K562 (cell line): Measurements from ENCODE around the gene PPP3CA. TPM values are rescaled to one million over a fixed set of nuclear protein-coding genes. Genes with fewer than 3 reads are reported as not detected.

Experiments
- ATAC-seq: fragments of 200-7000 bp; cut with Tn5 transposase; 3 replicates; pipeline ENCODE4 v1.9.1; 2020; ENCODE audit warnings: moderate library complexity
- BruUV-seq: library from RNA; stranded (reverse); fragments of 400-500 nt; replicated peaks from 2 replicates; lab custom pipeline; 2021; lab: Mats Ljungman, UMichigan
- CTCF ChIA-PET: fragments of 300-600 bp; formaldehyde crosslinking; extraction: SDS; loops from one replicate; lab custom pipeline; 2021; ENCODE audit warnings: low intra/inter-chr PET ratio; lab: Yijun Ruan, JAX
- POLR2A ChIA-PET: fragments of 300-600, 350-650 bp; sonication (Branson Sonifier 250); formaldehyde crosslinking; extraction: SDS; loops from one replicate; lab custom pipeline; 2021; ENCODE audit warnings: antibody characterized with exemption, inconsistent platforms; lab: Yijun Ruan, JAX
- DNase-seq, 4 experiments: peaks; one replicate each; pipeline versions ENCODE4 v3.0.0 to v3.0.0-alpha.2; 2011 to 2018; ENCODE audit warnings: low spot score in 3 of 4, mixed read lengths in 3 of 4; ENCODE audit errors: extremely low read depth in 1 of 4
- FAIRE-seq: peaks from 2 replicates; lab custom pipeline; 2011; peaks lifted over from hg19 to GRCh38; lab: Jason Lieb, UNC
- H2AFZ ChIP-seq: 2 replicates; pipeline ENCODE4 v1.6.0; 2011; ENCODE audit warnings: low read depth, low read length, control low read depth, inconsistent platforms
- H3K27ac ChIP-seq: fragments of 200-600 bp; 3 replicates; pipeline ENCODE4 v1.8.0; 2011; ENCODE audit warnings: low read depth, mild to moderate bottlenecking, control low read depth, inconsistent platforms, low read length, moderate library complexity, mixed read lengths; ENCODE audit errors: extremely low read depth
- H3K27me3 ChIP-seq, 2 experiments: fragments of 300-600 bp in 1 of 2; 2 replicates in 1 of 2; 3 replicates in 1 of 2; pipeline versions ENCODE4 v1.6.0 to v1.8.0; 2011; ENCODE audit warnings: inconsistent platforms in 2 of 2, low read length in 2 of 2, mild to moderate bottlenecking in 1 of 2, mixed read lengths in 1 of 2, moderate library complexity in 1 of 2; ENCODE audit not compliant: control insufficient read depth in 2 of 2, insufficient read depth in 2 of 2
- H3K36me3 ChIP-seq: fragments of 300-600 bp; 3 replicates; pipeline ENCODE4 v1.8.0; 2011; ENCODE audit warnings: mild to moderate bottlenecking, low read length, inconsistent platforms; ENCODE audit not compliant: control insufficient read depth, insufficient read depth
- H3K4me1 ChIP-seq, 2 experiments: fragments of 200-600 bp in 1 of 2; replicated peaks in 1 of 2; 2 replicates in 1 of 2; 3 replicates in 1 of 2; pipeline versions ENCODE4 v1.5.1 to v1.8.0; 2011; ENCODE audit warnings: inconsistent platforms in 2 of 2, low read length in 2 of 2, mild to moderate bottlenecking in 1 of 2, mixed read lengths in 1 of 2, moderate library complexity in 1 of 2; ENCODE audit not compliant: control insufficient read depth in 2 of 2, insufficient read depth in 2 of 2
- H3K4me2 ChIP-seq: 2 replicates; pipeline ENCODE4 v1.6.1; 2011; ENCODE audit warnings: low read length, control low read depth, inconsistent platforms, mixed read lengths; ENCODE audit not compliant: insufficient read depth
- H3K4me3 ChIP-seq: fragments of 200-600 bp; sonication (generic), shearing (Covaris generic); 2 replicates; pipeline ENCODE4 v1.5.1; 2016; ENCODE audit warnings: control low read depth, inconsistent platforms
- H3K79me2 ChIP-seq: fragments of 200-600 bp; 3 replicates; pipeline ENCODE4 v1.8.0; 2011; ENCODE audit warnings: low read length, inconsistent platforms; ENCODE audit not compliant: control insufficient read depth, insufficient read depth
- H3K9ac ChIP-seq, 2 experiments: 2 replicates each; pipeline versions ENCODE4 v1.6.0 to v1.6.1; 2011; ENCODE audit warnings: low read depth in 2 of 2, low read length in 2 of 2, control low read depth in 1 of 2, inconsistent platforms in 1 of 2, mild to moderate bottlenecking in 1 of 2, mixed read lengths in 1 of 2; ENCODE audit not compliant: insufficient read depth in 1 of 2
- H3K9me1 ChIP-seq: one replicate; pipeline ENCODE4 v1.6.0; 2011; ENCODE audit warnings: inconsistent platforms, mild to moderate bottlenecking, low read length, moderate library complexity; ENCODE audit not compliant: control insufficient read depth, insufficient read depth
- H3K9me3 ChIP-seq: replicated peaks from 2 replicates; pipeline ENCODE4 v1.5.1; 2011; ENCODE audit warnings: low read depth, low read length, inconsistent platforms; ENCODE audit not compliant: control insufficient read depth, insufficient read depth
- H4K20me1 ChIP-seq: replicated peaks from 2 replicates; pipeline ENCODE4 v1.6.1; 2011; ENCODE audit warnings: low read length, inconsistent platforms, mixed read lengths; ENCODE audit not compliant: control insufficient read depth, insufficient read depth
- ADNP ChIP-seq: fragments of 200-800 bp; sonication (Bioruptor generic); IDR thresholded peaks from 2 replicates; pipeline ENCODE4 v1.6.1; 2016; ENCODE audit warnings: missing genetic modification characterization, missing compliant biosample characterization
- CREBBP ChIP-seq: IDR thresholded peaks from one replicate; pipeline ENCODE4 v1.6.1; 2012; ENCODE audit warnings: low read depth, mild to moderate bottlenecking, control low read depth, inconsistent platforms, low read length
- ELK3 ChIP-seq: fragments of 450-650 bp; formaldehyde crosslinking; IDR thresholded peaks from 2 replicates; pipeline ENCODE4 v1.4.0; 2020; ENCODE audit warnings: mild to moderate bottlenecking
- HLTF ChIP-seq: fragments of 450-650 bp; IDR thresholded peaks from 2 replicates; pipeline ENCODE4 v1.6.1; 2016
- HOMEZ ChIP-seq: fragments of 250-450 bp; sonication (Bioruptor Pico); IDR thresholded peaks from 2 replicates; pipeline ENCODE4 v1.4.0; 2020; ENCODE audit warnings: mild to moderate bottlenecking, moderate library complexity
- ILF3 ChIP-seq: fragments of 450-650 bp; IDR thresholded peaks from 2 replicates; pipeline ENCODE4 v1.6.1; 2018; ENCODE audit warnings: antibody characterized with exemption, mild to moderate bottlenecking, moderate library complexity, borderline replicate concordance
- KLF10 ChIP-seq: fragments of 250-450 bp; sonication (Bioruptor Pico); IDR thresholded peaks from 2 replicates; pipeline ENCODE4 v1.6.1; 2021; ENCODE audit warnings: matching md5 sums
- MYNN ChIP-seq, 2 experiments: sonication (generic); formaldehyde crosslinking in 1 of 2; IDR thresholded peaks; 2 replicates each; pipeline versions ENCODE4 v1.5.0 to v1.6.1; 2016 to 2020; ENCODE audit warnings: antibody characterized with exemption in 1 of 2, missing genetic modification reagents in 1 of 2
- NFATC3 ChIP-seq: fragments of 450-650 bp; IDR thresholded peaks from 2 replicates; pipeline ENCODE4 v1.6.1; 2017; ENCODE audit warnings: mild to moderate bottlenecking
- RBM25 ChIP-seq: fragments of 200-400 bp; formaldehyde crosslinking; IDR thresholded peaks from 2 replicates; pipeline ENCODE4 v1.6.1; 2018; ENCODE audit warnings: low read length, low read depth, moderate library complexity; ENCODE audit not compliant: severe bottlenecking
- ZNF395 ChIP-seq: fragments of 200-800 bp; sonication (Bioruptor generic); IDR thresholded peaks from 2 replicates; pipeline ENCODE4 v1.6.1; 2017; ENCODE audit warnings: missing genetic modification characterization, missing compliant biosample characterization
- ZNF41 ChIP-seq: fragments of 250-450 bp; sonication (Bioruptor Pico); conservative IDR thresholded peaks from 2 replicates; pipeline ENCODE4 v1.4.0; 2020; ENCODE audit warnings: mild to moderate bottlenecking
- ZNF436 ChIP-seq: fragments of 250-450, 450-650 bp; sonication (Bioruptor Pico); formaldehyde crosslinking; IDR thresholded peaks from 2 replicates; pipeline ENCODE4 v1.7.0; 2020; ENCODE audit warnings: mild to moderate bottlenecking
- ZNF511 ChIP-seq: sonication (generic); formaldehyde crosslinking; IDR thresholded peaks from 2 replicates; pipeline ENCODE4 v1.8.0; 2022; ENCODE audit warnings: mild to moderate bottlenecking, missing genetic modification reagents
- ZNF583 ChIP-seq: fragments of 250-450 bp; sonication (Bioruptor Pico); IDR thresholded peaks from 2 replicates; pipeline ENCODE4 v1.4.0; 2020
- ZNF780A ChIP-seq: fragments of 250-450 bp; sonication (Bioruptor Pico); IDR thresholded peaks from 2 replicates; pipeline ENCODE4 v1.5.0; 2021; ENCODE audit warnings: mild to moderate bottlenecking
- ZZZ3 ChIP-seq: fragments of 450-650 bp; IDR thresholded peaks from 2 replicates; pipeline ENCODE4 v1.6.1; 2016; ENCODE audit warnings: antibody characterized with exemption, mild to moderate bottlenecking, moderate library complexity
- WGBS: fragments of 100-300 bp; shearing (Covaris generic); methylation state at CpG from one replicate; pipeline ENCODE4 v1.1.6; 2016; ENCODE audit warnings: low coverage, mixed read lengths; ENCODE audit not compliant: insufficient coverage; ENCODE audit errors: missing lambda C conversion rate; 5-methylcytosine and 5-hydroxymethylcytosine counted together
- in situ Hi-C: fragments of 300-500 bp; cut with MboI; formaldehyde crosslinking; loops from 4 replicates; pipeline ENCODE4 v1.15.0; 2018; ENCODE audit warnings: inconsistent platforms, mixed read lengths
- intact Hi-C: fragments of 100-400 bp; cut with micrococcal nuclease; formaldehyde crosslinking; loops from 2 replicates; pipeline ENCODE4 v1.14.2; 2022
- polyA plus RNA-seq, 8 experiments: library from polyadenylated mRNA; depleted of rRNA in 4 of 8; stranded (reverse) in 5 of 8; unstranded in 3 of 8; fragments of >200 nt; fragmentation: Nextera tagmentation in 2 of 8; fragmentation: Illumina TruSeq in 1 of 8; extraction: Ambion mirVana in 2 of 8; extraction: Trizol in 1 of 8; gene quantifications; 2 replicates each; pipeline versions ENCODE4 v1.2.1 to v1.2.3, GENCODE V29; 2011 to 2014; ENCODE audit warnings: inconsistent platforms in 1 of 8, missing spikeins in 1 of 8
- total RNA-seq, 7 experiments: library from RNA; depleted of rRNA in 6 of 7; stranded (reverse); fragments of >200 nt in 6 of 7; fragmentation: Illumina TruSeq in 2 of 7; extraction: Trizol in 2 of 7; gene quantifications; 2 replicates each; pipeline versions ENCODE4 v1.2.1 to v1.2.3, GENCODE V29; 2011 to 2021; ENCODE audit warnings: low replicate concordance in 1 of 7

PPP3CA gene
- total and polyA plus RNA-seq, 9 of the 15 experiments (the other 6 are each of a cell fraction or from before 2014, with no cell fraction given): 0.94 to 3.2 (median 1.6) TPM

GRCh38 chr4:100981447-100982204, 365.7 kb downstream of the PPP3CA start:
- whole genome bisulfite sequencing: 5% methylated on average over 5 of the region's 5 CpGs
- ATAC-seq: no peak

More at GRCh38 chr4:100981447-100982204, 365.7 kb downstream of the PPP3CA start:
- no TSS peak for BruUV-seq
- Histone ChIP-seq H3K36me3 (no peaks in the 10 kb centered on the region), H3K4me2 (no peak overlapping the region), H3K27ac (no peak overlapping the region), H3K9ac (no peak overlapping the region), H3K9me1 (no peaks in the 10 kb centered on the region), H2AFZ (no peak overlapping the region), H4K20me1 (no peaks in the 10 kb centered on the region), H3K27me3 (no peaks in the 10 kb centered on the region), H3K79me2 (no peaks in the 10 kb centered on the region), H3K4me1 (no peaks in the 10 kb centered on the region), H3K9me3 (no peaks in the 10 kb centered on the region), H3K4me3 (no peak overlapping the region)
- ChIA-PET CTCF (no interaction called here), POLR2A (no interaction called here)
- intact Hi-C loops: no loop called here
- no peak for FAIRE-seq
- in situ Hi-C loops: no loop called here
- no peak for DNase-seq
- no peak for TF ChIP-seq KLF10 (CRISPR knock-in tag)
- no peak for TF ChIP-seq ZNF436 (CRISPR knock-in tag)
- TF ChIP-seq CREBBP: no peak
- no peak for TF ChIP-seq NFATC3
- no peak for TF ChIP-seq ZNF511 (CRISPR knock-in tag)
- TF ChIP-seq ZNF395: no peak
- TF ChIP-seq ADNP (tag): no peak
- no peak for TF ChIP-seq ELK3
- no peak for TF ChIP-seq HLTF
- no peak for TF ChIP-seq MYNN (IDR thresholded peaks at IDR 0.05)
- no peak for TF ChIP-seq MYNN (CRISPR knock-in tag; IDR thresholded peaks at IDR 0.05)
- no peak for TF ChIP-seq HOMEZ (CRISPR knock-in tag)
- no peak for TF ChIP-seq ILF3
- TF ChIP-seq ZZZ3: no peak
- no peak for TF ChIP-seq RBM25
- no peak for TF ChIP-seq ZNF780A (CRISPR knock-in tag)
- TF ChIP-seq ZNF583: no peak
- no peak for TF ChIP-seq ZNF41 (CRISPR knock-in tag)
